NB4 (cell line): ENCODE data around the gene C9orf57.
A peak's percentile ranks its signal among the peaks of the same experiment; 100 is the strongest.

Experiments used
- CTCF ChIP-seq: IDR thresholded peaks from one replicate; pipeline ENCODE4 v1.5.1; 2012; ENCODE audit warnings: low read depth, low read length
- POLR2A ChIP-seq: IDR thresholded peaks from 2 replicates; pipeline ENCODE4 v1.6.1; 2011; ENCODE audit warnings: mild to moderate bottlenecking; ENCODE audit not compliant: insufficient read length; ENCODE audit errors: extremely low read depth
- TF ChIP-seq, protein P1 (sequence below): IDR thresholded peaks from 2 replicates; pipeline ENCODE4 v1.6.1; 2011; ENCODE audit warnings: low read depth, low read length

GRCh38 chr9:72038890-72039410, 21.5 kb downstream of the C9orf57 start:
- TF ChIP-seq CTCF (peak; percentile 70), POLR2A (no peak)
- TF ChIP-seq, protein P1, sequence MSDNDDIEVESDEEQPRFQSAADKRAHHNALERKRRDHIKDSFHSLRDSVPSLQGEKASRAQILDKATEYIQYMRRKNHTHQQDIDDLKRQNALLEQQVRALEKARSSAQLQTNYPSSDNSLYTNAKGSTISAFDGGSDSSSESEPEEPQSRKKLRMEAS: no peak
